ENCODE data around the gene ACVR1C. TPM values are rescaled to one million over a fixed set of nuclear protein-coding genes. Genes with fewer than 3 reads are reported as not detected.

Gene ACVR1C
- total RNA-seq, 1 experiment from 2014 or later: 0.40 TPM

GRCh38 chr2:157487271-157487610, 141.4 kb downstream of the ACVR1C start:
- no peaks in the 10 kb centered on the region for H3K9me3 ChIP-seq (ENCODE audit: low read length)
- intact Hi-C loops (cut with micrococcal nuclease): loop anchor here (5.0 kb wide), 2 partner anchors 160 to 185 kb away; partner anchors contain the start of gene ERMN
- H2AFZ ChIP-seq (ENCODE audit: low read length): no peak overlapping the region
- H3K27me3 ChIP-seq (ENCODE audit: low read length): no peaks in the 10 kb centered on the region
- no peaks in the 10 kb centered on the region for H3K79me2 ChIP-seq (ENCODE audit: low read length)
- no peak overlapping the region for H3K4me2 ChIP-seq (ENCODE audit: low read length)
- no peak for DNase-seq
- no TSS peak for BruUV-seq (replicated peaks)
- no peaks in the 10 kb centered on the region for H3F3A ChIP-seq (ENCODE audit: low read length, unreplicated experiment)
- H3K9ac ChIP-seq (ENCODE audit: low read length): no peak overlapping the region
- TF ChIP-seq EZH2phosphoT487 (IDR thresholded peaks at IDR 0.05; ENCODE audit: borderline replicate concordance, low read length) (no peak), CTCF (conservative IDR thresholded peaks at IDR 0.05; ENCODE audit: low read depth, low read length) (no peak), EZH2 (IDR thresholded peaks at IDR 0.05; ENCODE audit: low read length, unreplicated experiment) (no peak)
- no peak overlapping the region for H3K27ac ChIP-seq (ENCODE audit: low read length)
- H3K36me3 ChIP-seq (ENCODE audit: low read depth, low read length): no peaks in the 10 kb centered on the region
- peaks cover 19% of the 10 kb centered on the region for H3K4me1 ChIP-seq (ENCODE audit: insufficient read depth, low read length)
- H4K20me1 ChIP-seq (ENCODE audit: low read length): no peaks in the 10 kb centered on the region
- POLR2A ChIA-PET (ENCODE audit: unreplicated experiment): no interaction called here
- H3K4me3 ChIP-seq (ENCODE audit: low read length): no peak overlapping the region
- 0 out of 2 replicates have a peak, but pooled peaks have one; percentile 11 for ATAC-seq
- CTCF ChIA-PET: no interaction called here
- H3K9me2 ChIP-seq (replicated peaks; ENCODE audit: low read length): no peaks in the 10 kb centered on the region

- Histone ChIP-seq H3K4me2 (ENCODE audit: low read length) (no peak overlapping the region), H3K27ac (ENCODE audit: low read length) (no peak overlapping the region), H3K4me1 (ENCODE audit: insufficient read depth, low read length) (peaks cover 19% of the 10 kb centered on the region), H3K36me3 (ENCODE audit: low read depth, low read length) (no peaks in the 10 kb centered on the region), H3K27me3 (ENCODE audit: low read length) (no peaks in the 10 kb centered on the region), H3K9me3 (ENCODE audit: low read length) (no peaks in the 10 kb centered on the region), H3K9me2 (replicated peaks; ENCODE audit: low read length) (no peaks in the 10 kb centered on the region), H2AFZ (ENCODE audit: low read length) (no peak overlapping the region), H3K4me3 (ENCODE audit: low read length) (no peak overlapping the region), H3K79me2 (ENCODE audit: low read length) (no peaks in the 10 kb centered on the region), H4K20me1 (ENCODE audit: low read length) (no peaks in the 10 kb centered on the region), H3K9ac (ENCODE audit: low read length) (no peak overlapping the region), H3F3A (ENCODE audit: low read length, unreplicated experiment) (no peaks in the 10 kb centered on the region)
- BruUV-seq (replicated peaks): no TSS peak
- CTCF ChIA-PET: no interaction called here
- intact Hi-C loops (cut with micrococcal nuclease): loop anchor here (5.0 kb wide), 2 partner anchors 159 to 184 kb away; partner anchors contain the start of gene ERMN
- peak; percentile 53 for DNase-seq
- ATAC-seq: peak; percentile 44
- no peak for TF ChIP-seq EZH2phosphoT487 (IDR thresholded peaks at IDR 0.05; ENCODE audit: borderline replicate concordance, low read length)
- POLR2A ChIA-PET (ENCODE audit: unreplicated experiment): no interaction called here
These were observed 141.9 kb downstream of the ACVR1C start for GRCh38 chr2:157486596-157487270.

GRCh38 chr2:157480182-157480961, 148.3 kb downstream of the ACVR1C start:
- H3K36me3 ChIP-seq (ENCODE audit: low read depth, low read length): no peaks in the 10 kb centered on the region
- intact Hi-C loops (cut with micrococcal nuclease): no loop called here
- H2AFZ ChIP-seq (ENCODE audit: low read length): no peak overlapping the region
- DNase-seq (no peak), ATAC-seq (no peak)
- ChIA-PET POLR2A (ENCODE audit: unreplicated experiment) (no interaction called here), CTCF (no interaction called here)
- H3K79me2 ChIP-seq (ENCODE audit: low read length): no peaks in the 10 kb centered on the region
- H3K9ac ChIP-seq (ENCODE audit: low read length): no peak overlapping the region
- H3K4me3 ChIP-seq (ENCODE audit: low read length): no peak overlapping the region
- no peaks in the 10 kb centered on the region for H4K20me1 ChIP-seq (ENCODE audit: low read length)
- H3K4me1 ChIP-seq (ENCODE audit: insufficient read depth, low read length): no peaks in the 10 kb centered on the region
- TF ChIP-seq EZH2 (IDR thresholded peaks at IDR 0.05; ENCODE audit: low read length, unreplicated experiment): no peak
- TF ChIP-seq EZH2phosphoT487 (IDR thresholded peaks at IDR 0.05; ENCODE audit: borderline replicate concordance, low read length): no peak
- no peak for TF ChIP-seq CTCF (conservative IDR thresholded peaks at IDR 0.05; ENCODE audit: low read depth, low read length)
- no TSS peak for BruUV-seq (replicated peaks)
- H3F3A ChIP-seq (ENCODE audit: low read length, unreplicated experiment): no peaks in the 10 kb centered on the region
- H3K9me2 ChIP-seq (replicated peaks; ENCODE audit: low read length): no peaks in the 10 kb centered on the region
- no peaks in the 10 kb centered on the region for H3K27me3 ChIP-seq (ENCODE audit: low read length)
- H3K27ac ChIP-seq (ENCODE audit: low read length): no peak overlapping the region
- H3K9me3 ChIP-seq (ENCODE audit: low read length): no peaks in the 10 kb centered on the region
- H3K4me2 ChIP-seq (ENCODE audit: low read length): no peak overlapping the region
